Effector memory CD8-positive, alpha-beta T cell (primary cell): Measurements from ENCODE around the gene VEGFB.

Experiments used
- ATAC-seq: fragments of 150-1000 bp; cut with Tn5 transposase; replicated peaks from 2 replicates; pipeline ENCODE4 v1.10.0; 2021; ENCODE audit warnings: mild to moderate bottlenecking, moderate library complexity
- DNase-seq, 3 experiments: peaks; one replicate each; pipeline ENCODE4 v3.0.0; 2021
- H3K27ac Mint-ChIP-seq, 2 donors: one replicate each; pipeline ENCODE4 v1.8.0; 2022; ENCODE audit warnings: mild to moderate bottlenecking in 2 of 2, mixed read lengths in 2 of 2, moderate library complexity in 2 of 2
- H3K27me3 Mint-ChIP-seq, 2 donors: one replicate each; pipeline ENCODE4 v1.8.0; 2022; ENCODE audit warnings: mixed read lengths in 2 of 2
- H3K36me3 Mint-ChIP-seq: one replicate; pipeline ENCODE4 v1.8.0; 2022; ENCODE audit warnings: mild to moderate bottlenecking, moderate library complexity, mixed read lengths; ENCODE audit not compliant: insufficient read depth
- H3K4me1 Mint-ChIP-seq, 2 donors: one replicate each; pipeline ENCODE4 v1.8.0; 2022; ENCODE audit warnings: low read depth in 2 of 2, mixed read lengths in 2 of 2
- H3K4me3 Mint-ChIP-seq, 2 donors: one replicate each; pipeline ENCODE4 v1.8.0; 2022; ENCODE audit warnings: mild to moderate bottlenecking in 2 of 2, mixed read lengths in 2 of 2, moderate library complexity in 2 of 2
- H3K9me3 Mint-ChIP-seq, 2 donors: one replicate each; pipeline ENCODE4 v1.8.0; 2022; ENCODE audit warnings: mixed read lengths in 2 of 2

VEGFB gene

DNA sequence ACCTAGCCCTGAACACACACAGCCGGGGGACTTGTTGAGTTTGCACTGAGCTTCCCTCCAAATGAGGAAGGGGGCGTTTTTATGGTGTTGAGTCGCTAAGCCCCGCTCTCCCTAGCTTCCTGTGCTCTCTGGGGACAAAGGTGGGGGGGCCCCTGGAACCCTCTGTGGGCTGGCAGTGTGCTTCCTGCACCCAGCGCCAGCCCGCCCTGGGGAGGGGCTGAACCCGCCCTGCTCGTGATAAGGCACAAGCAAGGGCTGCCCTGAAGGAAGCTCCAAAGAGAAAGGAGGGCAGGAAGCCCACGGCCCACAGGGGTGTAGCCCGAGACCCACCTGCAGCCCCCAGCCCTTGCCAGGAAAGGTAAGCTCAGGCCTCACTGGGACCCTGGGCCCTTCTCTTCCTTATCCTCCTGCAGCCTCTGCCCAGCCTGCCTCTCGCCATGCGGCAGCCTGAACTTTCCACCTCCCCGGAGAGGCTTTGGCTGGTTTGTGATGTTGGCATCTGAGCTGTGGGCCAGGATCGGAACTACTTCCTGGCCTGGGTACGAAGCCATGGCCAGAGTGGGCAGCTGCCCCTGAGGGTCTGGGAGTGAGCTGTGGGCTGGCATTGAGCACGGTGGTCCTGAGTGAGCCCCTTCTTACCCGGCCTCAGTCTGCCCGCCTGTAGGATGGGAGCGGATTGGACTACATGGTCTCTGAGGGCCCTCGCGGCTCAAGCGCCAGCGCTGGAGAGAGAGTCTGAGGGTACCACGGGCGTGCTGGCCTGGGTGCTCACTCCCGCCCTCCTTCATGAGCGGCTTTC, 27.7 kb upstream of the VEGFB start, which contains the start of gene FERMT3:
FERMT3 (plus strand) TSS at position 265 of the 799 bp plus-strand sequence. CDS start 644 bp downstream, outside the sequence.
- H3K9me3 Mint-ChIP-seq: no peaks in the 10 kb centered on the region
- H3K4me1 Mint-ChIP-seq: peaks cover 39 to 41% of the 10 kb centered on the region in 2 donors
- H3K36me3 Mint-ChIP-seq: peaks cover 73% of the 10 kb centered on the region

DNA sequence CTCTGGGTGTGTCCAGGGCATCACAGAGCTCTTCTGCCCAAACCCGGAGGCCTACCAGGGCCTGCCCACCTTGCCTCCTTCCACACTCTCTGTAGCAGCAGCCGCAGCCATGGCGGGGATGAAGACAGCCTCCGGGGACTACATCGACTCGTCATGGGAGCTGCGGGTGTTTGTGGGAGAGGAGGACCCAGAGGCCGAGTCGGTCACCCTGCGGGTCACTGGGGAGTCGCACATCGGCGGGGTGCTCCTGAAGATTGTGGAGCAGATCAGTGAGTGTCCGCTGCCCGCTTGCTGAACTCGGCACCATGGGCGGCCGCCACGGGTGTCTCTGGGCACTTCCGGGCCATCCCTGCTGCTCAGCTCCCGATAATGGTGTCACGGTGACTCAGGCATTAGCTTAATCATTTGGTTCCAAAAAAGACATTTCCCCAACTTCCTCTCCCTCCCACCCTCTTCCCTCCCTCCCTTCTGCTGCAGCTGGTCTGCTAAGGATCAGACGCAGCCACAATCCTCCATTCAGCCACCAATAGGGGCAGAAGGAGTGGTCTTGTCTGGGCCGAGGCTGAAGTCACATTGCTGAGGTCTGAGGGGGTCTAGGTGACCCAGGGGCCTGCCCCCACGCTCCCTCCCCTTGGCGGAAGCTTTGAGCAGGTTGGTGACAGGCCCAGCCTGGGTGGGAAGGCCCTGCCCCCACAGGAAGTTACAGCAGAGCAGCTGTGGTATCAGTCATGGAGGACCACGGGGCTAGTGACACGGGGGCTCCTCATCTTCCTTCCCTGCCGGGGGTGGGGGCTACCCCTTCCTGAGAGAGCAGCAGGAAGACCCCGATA, 26.9 kb upstream of the VEGFB start:
- H3K36me3 Mint-ChIP-seq: peaks cover 72% of the 10 kb centered on the region
- no peaks in the 10 kb centered on the region for H3K27me3 Mint-ChIP-seq
- peak overlapping the region; percentile 90 to 96 for H3K4me3 Mint-ChIP-seq
- ATAC-seq (peak; percentile 76), DNase-seq (peak; percentile 57 to 69 (median 57))
- peaks cover 43 to 45% of the 10 kb centered on the region in 2 donors for H3K4me1 Mint-ChIP-seq
- H3K27ac Mint-ChIP-seq: peak overlapping the region; percentile 93 to 95
- H3K9me3 Mint-ChIP-seq: no peaks in the 10 kb centered on the region

More for the DNA sequence above, 27.7 kb upstream of the VEGFB start, which contains the start of gene FERMT3:
- DNase-seq (peak; percentile 49 to 57 (median 54)), ATAC-seq (peak; percentile 62)
- no peaks in the 10 kb centered on the region for H3K27me3 Mint-ChIP-seq
- peak within 1 kb of the TSS; percentile 93 to 95 for H3K27ac Mint-ChIP-seq
- H3K4me3 Mint-ChIP-seq: peak within 1 kb of the TSS; percentile 90 to 96

DNA sequence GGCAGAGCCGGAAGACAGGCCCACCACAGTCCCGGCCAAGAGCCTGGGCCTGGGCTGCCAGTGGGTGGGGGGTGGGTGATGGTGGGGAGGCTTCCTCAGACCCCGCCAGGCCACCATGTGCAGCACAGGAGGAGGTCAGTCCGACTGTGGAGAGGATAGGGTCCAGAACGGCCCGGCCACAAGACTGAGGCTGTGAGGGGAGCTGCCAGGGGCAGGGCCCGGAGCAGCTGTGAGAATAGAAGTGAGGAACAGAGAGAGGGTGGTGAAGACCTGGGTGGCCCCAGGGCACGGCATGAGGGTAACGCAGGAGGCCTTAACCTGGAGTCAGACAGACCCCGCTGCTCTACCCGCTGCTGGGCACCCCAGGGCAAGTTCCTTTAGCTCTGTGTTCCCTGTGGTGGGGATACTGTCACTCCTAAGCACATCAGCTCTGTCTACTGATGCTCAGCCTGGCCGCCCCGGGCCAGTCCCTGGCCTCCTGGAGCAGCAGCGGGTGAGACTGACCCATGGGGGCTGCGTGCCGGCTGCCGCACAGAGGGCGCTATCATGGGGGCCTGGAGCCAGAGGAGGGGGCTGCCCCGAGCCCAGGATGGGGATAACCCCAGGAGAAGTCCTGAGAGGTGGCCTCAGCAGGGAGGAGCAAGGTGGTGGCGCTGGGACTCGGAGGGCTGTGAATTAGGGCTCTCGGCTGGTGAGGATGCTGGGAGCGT, 26.1 kb upstream of the VEGFB start:
- H3K27me3 Mint-ChIP-seq: no peaks in the 10 kb centered on the region
- H3K27ac Mint-ChIP-seq: peak overlapping the region; percentile 93 to 95
- H3K4me1 Mint-ChIP-seq: peaks cover 47 to 48% of the 10 kb centered on the region in 2 donors
- ATAC-seq (no peak), DNase-seq (no peak)
- H3K9me3 Mint-ChIP-seq: no peaks in the 10 kb centered on the region
- peaks cover 64% of the 10 kb centered on the region for H3K36me3 Mint-ChIP-seq
- H3K4me3 Mint-ChIP-seq: peak overlapping the region; percentile 90 to 96

DNA sequence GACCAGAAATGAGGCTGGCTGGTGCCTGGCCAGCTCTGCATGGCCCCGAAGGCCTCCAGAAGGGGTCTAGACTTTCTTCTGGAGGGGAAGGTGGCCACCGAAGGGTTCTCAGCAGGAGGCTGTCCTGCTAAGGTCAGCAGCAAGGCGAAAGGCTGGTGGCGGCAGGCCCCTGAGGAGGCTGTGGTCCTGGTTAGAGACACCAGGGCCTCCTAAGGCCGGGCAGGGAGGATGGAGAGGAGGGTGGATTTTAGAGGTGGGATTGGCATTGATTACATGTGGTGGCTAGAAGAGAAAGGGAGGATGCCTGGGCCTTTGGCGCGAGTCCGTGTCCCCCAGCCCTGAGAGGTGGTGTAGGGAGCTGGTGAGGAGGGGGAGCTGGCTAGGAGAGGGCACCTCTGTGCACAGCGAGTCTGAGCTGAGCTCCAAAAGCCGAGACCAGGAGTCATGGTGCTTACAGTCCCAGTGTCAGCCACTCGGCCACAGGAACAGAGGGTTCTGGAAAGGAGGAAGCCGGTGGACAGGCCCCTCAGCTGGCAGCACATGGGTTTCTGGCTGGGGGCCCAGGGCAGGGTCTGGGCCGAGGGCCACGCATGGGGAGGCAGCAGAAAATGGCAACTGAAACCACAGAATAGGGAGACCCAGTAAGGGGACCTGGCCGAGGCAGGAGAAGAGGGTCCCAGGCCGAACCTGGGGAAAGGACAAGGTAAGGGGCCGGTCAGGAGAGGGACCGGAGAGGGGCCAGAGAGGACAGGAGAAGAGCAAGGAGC, 25.4 kb upstream of the VEGFB start:
- ATAC-seq (no peak), DNase-seq (no peak)
- H3K4me1 Mint-ChIP-seq: peaks cover 43 to 49% of the 10 kb centered on the region in 2 donors
- H3K27me3 Mint-ChIP-seq: no peaks in the 10 kb centered on the region
- no peaks in the 10 kb centered on the region for H3K9me3 Mint-ChIP-seq
- H3K27ac Mint-ChIP-seq: peak overlapping the region; percentile 93 to 95
- peaks cover 64% of the 10 kb centered on the region for H3K36me3 Mint-ChIP-seq
- peak overlapping the region; percentile 90 to 96 for H3K4me3 Mint-ChIP-seq

DNA sequence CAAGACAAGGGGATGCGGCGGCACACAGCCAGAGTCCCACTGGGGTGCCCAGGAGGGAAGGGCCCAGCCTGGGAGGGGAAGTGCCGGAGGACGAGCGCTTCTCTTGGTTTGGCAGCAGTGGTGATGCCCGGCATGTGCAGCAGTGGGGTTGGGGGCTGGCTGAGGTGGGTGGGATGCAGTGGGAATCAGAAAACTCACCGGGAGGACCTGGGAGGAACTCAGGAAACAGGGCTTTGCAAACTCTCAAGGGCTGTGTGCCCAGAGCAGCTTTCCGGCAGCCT, 24.9 kb upstream of the VEGFB start:
- Mint-ChIP-seq H3K4me3 (no peak overlapping the region), H3K9me3 (no peaks in the 10 kb centered on the region), H3K36me3 (peaks cover 64% of the 10 kb centered on the region), H3K27ac (peak overlapping the region; percentile 93 to 95), H3K27me3 (no peaks in the 10 kb centered on the region), H3K4me1 (peaks cover 38 to 45% of the 10 kb centered on the region in 2 donors)
- DNase-seq (no peak), ATAC-seq (no peak)

DNA sequence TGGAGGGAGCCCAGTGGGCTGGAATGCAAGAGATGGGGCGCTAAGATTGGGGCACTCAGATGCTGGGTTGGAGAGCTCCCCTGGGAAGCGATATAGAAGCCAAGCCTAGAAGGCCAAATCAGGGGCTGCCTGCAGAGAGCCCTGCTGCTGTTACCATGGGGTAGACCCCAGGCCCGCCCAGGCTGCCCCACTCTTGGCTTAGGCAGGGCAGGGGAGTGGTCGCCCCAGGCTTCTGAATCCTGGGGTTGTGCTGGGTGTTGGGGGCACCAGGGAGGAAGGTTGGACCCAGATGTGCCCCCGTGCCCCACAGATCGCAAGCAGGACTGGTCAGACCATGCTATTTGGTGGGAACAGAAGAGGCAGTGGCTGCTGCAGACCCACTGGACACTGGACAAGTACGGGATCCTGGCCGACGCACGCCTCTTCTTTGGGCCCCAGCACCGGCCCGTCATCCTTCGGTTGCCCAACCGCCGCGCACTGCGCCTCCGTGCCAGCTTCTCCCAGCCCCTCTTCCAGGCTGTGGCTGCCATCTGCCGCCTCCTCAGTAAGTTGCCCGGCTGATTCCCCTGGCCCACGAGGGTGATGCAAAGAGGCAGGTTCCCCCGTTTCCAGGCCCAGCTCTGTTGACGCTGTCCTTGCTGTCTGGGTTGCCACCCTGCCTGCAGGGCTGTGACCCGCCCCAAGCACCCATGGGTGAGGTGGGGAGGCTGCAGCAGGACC, 23.9 kb upstream of the VEGFB start:
- Mint-ChIP-seq H3K4me3 (no peak overlapping the region), H3K27ac (no peak overlapping the region)

DNA sequence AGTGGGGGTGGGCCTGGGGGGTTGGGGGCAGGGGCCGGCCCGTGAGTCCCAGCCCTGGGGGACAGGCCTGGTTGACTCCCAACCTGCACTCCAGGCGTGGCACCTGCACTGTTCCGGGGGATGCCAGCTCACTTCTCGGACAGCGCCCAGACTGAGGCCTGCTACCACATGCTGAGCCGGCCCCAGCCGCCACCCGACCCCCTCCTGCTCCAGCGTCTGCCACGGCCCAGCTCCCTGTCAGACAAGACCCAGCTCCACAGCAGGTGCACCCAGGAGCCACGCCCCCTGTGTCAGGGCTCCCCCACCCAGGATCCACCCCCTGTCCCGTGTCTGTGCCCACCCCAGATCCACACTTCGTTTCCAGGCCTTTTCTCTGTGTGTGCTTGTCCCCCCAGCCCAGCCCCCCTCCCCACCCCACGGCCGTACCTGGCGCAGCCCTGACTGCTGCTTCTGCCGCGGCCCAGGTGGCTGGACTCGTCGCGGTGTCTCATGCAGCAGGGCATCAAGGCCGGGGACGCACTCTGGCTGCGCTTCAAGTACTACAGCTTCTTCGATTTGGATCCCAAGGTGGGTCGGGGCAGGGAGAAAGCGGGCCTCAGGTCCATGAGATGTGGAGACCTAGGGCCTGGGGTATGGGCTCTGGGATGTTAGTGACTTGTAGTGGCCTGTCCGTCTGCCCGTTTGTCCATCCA, 23.1 kb upstream of the VEGFB start:
- no peak overlapping the region for H3K27ac Mint-ChIP-seq
- DNase-seq (no peak), ATAC-seq (no peak)
- H3K27me3 Mint-ChIP-seq: no peaks in the 10 kb centered on the region
- H3K36me3 Mint-ChIP-seq: peaks cover 74% of the 10 kb centered on the region
- H3K4me1 Mint-ChIP-seq: peaks cover 35 to 36% of the 10 kb centered on the region in 2 donors
- no peaks in the 10 kb centered on the region for H3K9me3 Mint-ChIP-seq
- H3K4me3 Mint-ChIP-seq: no peak overlapping the region

More for the DNA sequence above, 23.9 kb upstream of the VEGFB start:
- Mint-ChIP-seq H3K36me3 (peaks cover 67% of the 10 kb centered on the region), H3K9me3 (no peaks in the 10 kb centered on the region), H3K27me3 (no peaks in the 10 kb centered on the region), H3K4me1 (peaks cover 35 to 42% of the 10 kb centered on the region in 2 donors)
- no peak for ATAC-seq
- no peak for DNase-seq

DNA sequence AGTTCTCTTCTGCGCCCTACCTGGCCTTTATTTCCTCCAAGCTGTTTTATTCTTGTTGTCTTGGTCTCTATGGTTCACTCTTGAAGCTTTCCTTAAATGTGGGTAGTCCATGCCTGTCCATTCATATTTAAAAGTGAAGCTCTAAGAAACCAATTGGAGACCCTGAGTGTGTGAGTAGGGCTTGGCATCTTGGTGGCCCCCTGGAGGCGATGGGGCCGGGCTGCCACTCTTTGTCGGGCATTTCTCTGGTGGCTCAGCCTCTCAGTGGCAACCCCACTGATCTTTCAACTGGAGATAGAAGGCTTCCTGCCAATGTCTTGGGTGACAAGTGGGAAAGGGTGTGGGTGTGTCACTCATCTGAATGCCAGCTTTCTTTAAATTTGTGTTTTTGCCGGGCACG, 17.5 kb upstream of the VEGFB start:
- Mint-ChIP-seq H3K27me3 (no peaks in the 10 kb centered on the region), H3K9me3 (no peaks in the 10 kb centered on the region), H3K4me3 (no peak overlapping the region), H3K27ac (peak overlapping the region in 1 of 2 donors; percentile 59), H3K4me1 (peaks cover 11 to 17% of the 10 kb centered on the region in 2 donors), H3K36me3 (peaks cover 85% of the 10 kb centered on the region)
- ATAC-seq (no peak), DNase-seq (no peak)

DNA sequence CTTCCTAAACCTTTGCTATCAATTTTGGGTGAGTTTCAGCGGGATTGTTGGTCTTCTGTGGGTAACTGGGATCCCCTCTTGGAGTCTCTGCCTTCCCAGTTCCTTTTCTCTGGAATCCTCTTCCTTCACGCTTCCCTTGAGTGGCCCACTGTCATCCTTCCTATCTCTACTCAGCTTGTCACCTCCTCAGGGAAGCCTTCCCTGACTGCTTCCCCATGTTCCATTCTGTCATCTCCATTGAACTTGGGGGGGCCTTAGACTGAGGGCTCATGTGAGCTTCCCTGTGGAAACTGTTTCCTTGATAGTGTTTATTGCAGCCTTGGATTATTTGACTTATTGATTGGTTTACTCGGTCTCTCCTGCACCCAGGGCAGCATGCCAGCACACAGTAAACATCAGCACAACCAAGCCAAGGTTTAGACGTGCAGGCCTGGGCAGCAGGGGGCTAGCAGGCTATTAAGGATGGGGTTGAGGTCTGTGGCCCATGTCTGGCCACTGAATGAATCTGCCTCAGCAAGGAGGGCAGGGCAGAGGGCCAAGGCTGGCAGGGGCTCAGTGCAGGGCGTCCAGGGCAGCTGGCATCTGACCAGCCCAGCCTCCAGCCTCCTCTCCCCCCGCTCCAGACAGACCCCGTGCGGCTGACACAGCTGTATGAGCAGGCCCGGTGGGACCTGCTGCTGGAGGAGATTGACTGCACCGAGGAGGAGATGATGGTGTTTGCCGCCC, 15.6 kb upstream of the VEGFB start:
- no peak for ATAC-seq
- Mint-ChIP-seq H3K4me3 (no peak overlapping the region), H3K27me3 (no peaks in the 10 kb centered on the region), H3K27ac (peak overlapping the region; percentile 65 to 85), H3K4me1 (peaks cover 4 to 7% of the 10 kb centered on the region in 2 donors), H3K9me3 (no peaks in the 10 kb centered on the region), H3K36me3 (peaks cover 89% of the 10 kb centered on the region)
- DNase-seq: no peak

DNA sequence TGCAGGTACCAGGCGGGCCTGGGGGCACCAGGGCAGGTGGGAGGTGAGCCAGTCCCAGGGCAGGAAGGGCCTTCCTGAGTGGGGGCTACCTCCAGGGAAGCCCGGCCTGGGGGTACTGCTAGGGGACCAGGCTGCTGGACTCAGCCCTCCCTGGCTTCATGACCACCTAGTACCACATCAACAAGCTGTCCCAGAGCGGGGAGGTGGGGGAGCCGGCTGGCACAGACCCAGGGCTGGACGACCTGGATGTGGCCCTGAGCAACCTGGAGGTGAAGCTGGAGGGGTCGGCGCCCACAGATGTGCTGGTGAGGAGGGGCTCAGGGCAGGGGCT, 15.1 kb upstream of the VEGFB start:
- H3K4me3 Mint-ChIP-seq: no peak overlapping the region
- H3K27me3 Mint-ChIP-seq: no peaks in the 10 kb centered on the region
- H3K27ac Mint-ChIP-seq: no peak overlapping the region
- H3K9me3 Mint-ChIP-seq: no peaks in the 10 kb centered on the region
- H3K36me3 Mint-ChIP-seq: peaks cover 88% of the 10 kb centered on the region
- DNase-seq (no peak), ATAC-seq (no peak)
- peaks cover 6 to 7% of the 10 kb centered on the region in 2 donors for H3K4me1 Mint-ChIP-seq

DNA sequence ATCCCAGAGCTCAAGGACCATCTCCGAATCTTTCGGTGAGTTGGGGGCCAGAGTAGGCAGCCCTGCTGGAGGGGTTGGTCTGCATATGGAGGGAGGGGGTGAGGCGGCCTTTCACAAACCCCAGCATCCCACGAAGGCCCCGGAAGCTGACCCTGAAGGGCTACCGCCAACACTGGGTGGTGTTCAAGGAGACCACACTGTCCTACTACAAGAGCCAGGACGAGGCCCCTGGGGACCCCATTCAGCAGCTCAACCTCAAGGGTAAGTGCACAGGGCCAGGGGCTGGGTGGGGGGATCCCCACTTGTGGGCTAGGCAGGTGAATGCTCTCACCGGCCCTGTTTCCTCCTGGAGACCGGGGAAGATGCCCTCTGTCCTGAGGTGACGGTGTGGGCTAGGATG, 14.6 kb upstream of the VEGFB start:
- DNase-seq (no peak), ATAC-seq (no peak)
- H3K27me3 Mint-ChIP-seq: no peaks in the 10 kb centered on the region
- no peak overlapping the region for H3K4me3 Mint-ChIP-seq
- no peak overlapping the region for H3K27ac Mint-ChIP-seq
- peaks cover 85% of the 10 kb centered on the region for H3K36me3 Mint-ChIP-seq
- H3K9me3 Mint-ChIP-seq: no peaks in the 10 kb centered on the region
- peaks cover 7% of the 10 kb centered on the region in 2 donors for H3K4me1 Mint-ChIP-seq
